Measurements from ENCODE around the gene ZNF317.

ZNF317 gene

GRCh38 chr19:9165261-9165660 lies 25.1 kb downstream of the ZNF317 start:
- no peak for TF ChIP-seq CTCF (IDR thresholded peaks at IDR 0.05; ENCODE audit: low read depth, low read length, missing control alignments)
- no peak overlapping the region for H3K4me3 ChIP-seq (replicated peaks; ENCODE audit: low read depth, low read length)
- no peak for DNase-seq (ENCODE audit: extremely low read depth, low read depth)

DNA sequence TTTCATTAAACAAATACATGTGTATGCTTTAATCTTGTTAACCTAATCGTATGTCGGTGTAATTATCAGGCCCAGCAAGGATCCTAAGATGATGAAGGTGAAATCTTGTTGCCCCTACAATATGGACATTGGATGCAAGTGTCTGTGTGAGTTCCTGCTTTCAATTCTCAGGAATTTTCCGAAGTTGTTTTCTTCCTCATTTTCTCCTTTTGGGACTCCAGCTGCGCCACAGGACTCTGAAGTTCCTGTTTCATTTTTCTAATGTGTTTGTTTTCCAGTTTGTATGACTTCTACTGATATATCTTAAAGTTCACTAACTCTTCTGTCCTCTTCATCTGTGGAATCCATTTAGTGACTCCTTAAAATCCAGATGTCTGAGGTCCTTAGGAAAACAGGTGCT lies 26.6 kb downstream of the ZNF317 start:
- DNase-seq (ENCODE audit: extremely low read depth, low read depth), result no peak
- TF ChIP-seq CTCF (IDR thresholded peaks at IDR 0.05; ENCODE audit: low read depth, low read length, missing control alignments), result no peak

DNA sequence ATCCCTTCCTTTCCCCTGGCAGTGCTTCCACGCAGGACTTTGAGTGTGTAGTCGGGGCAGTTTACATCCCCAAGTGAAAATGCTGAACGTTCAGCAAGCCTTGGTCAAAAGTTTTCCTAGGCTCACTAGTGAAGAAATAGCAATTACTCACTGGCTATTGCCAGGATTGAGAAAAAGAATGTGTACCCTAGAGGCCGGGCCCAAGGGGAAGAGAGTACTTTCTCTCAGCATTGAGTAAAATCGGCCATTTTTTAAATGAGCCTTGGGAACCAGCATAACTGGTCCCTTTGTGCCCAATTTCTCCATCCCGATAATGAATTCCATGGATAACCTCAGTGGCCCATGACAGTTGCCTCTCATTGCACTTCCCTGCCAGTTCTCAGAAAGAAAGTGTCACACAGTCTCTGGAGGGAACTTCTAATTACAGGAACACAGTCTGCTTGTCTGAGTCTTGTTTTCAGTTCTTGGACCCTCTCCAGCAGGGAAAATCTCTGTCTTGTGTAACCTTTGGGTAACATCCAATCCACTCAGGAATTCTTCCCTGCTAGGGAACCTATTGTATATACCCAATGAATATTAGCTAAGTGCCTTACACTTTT lies 31.3 kb downstream of the ZNF317 start:
- no peak for TF ChIP-seq CTCF (IDR thresholded peaks at IDR 0.05; ENCODE audit: low read depth, low read length, missing control alignments)
- no peak for DNase-seq (ENCODE audit: extremely low read depth, low read depth)
- no peak overlapping the region for H3K4me3 ChIP-seq (replicated peaks; ENCODE audit: low read depth, low read length)

More for the DNA sequence above, 26.6 kb downstream of the ZNF317 start:
- H3K4me3 ChIP-seq (replicated peaks; ENCODE audit: low read depth, low read length), result no peak overlapping the region

DNA sequence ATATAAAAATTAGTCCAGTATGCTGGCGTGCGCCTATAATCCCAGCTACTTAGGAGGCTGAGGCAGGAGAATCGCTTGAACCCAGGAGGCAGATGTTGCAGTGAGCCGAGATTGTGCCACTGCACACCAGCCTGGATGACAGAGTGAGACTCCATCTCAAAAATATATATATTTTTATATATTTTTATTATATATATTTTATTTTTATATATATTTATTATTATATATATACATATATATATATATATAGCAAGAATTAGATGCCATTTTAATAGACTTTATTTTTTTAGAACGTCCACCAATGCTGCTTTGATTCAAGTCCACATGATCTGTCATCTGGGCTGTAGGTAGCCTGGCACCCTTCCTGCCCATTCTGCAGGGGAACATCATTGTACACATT lies 35.1 kb downstream of the ZNF317 start:
- TF ChIP-seq CTCF (IDR thresholded peaks at IDR 0.05; ENCODE audit: low read depth, low read length, missing control alignments), result no peak
- no peak for DNase-seq (ENCODE audit: extremely low read depth, low read depth)
- H3K4me3 ChIP-seq (replicated peaks; ENCODE audit: low read depth, low read length), result no peak overlapping the region

GRCh38 chr19:9178901-9179300 lies 38.7 kb downstream of the ZNF317 start, which contains the start of gene OR7D2:
OR7D2 (plus strand) TSS chr19:9178979; CDS start chr19:9185782, 6,803 bp downstream.
- no peak within 1 kb of the TSS for H3K4me3 ChIP-seq (replicated peaks; ENCODE audit: low read depth, low read length)
- TF ChIP-seq CTCF (IDR thresholded peaks at IDR 0.05; ENCODE audit: low read depth, low read length, missing control alignments), result no peak
- no peak for DNase-seq (ENCODE audit: extremely low read depth, low read depth)

GRCh38 chr19:9183000-9183399 lies 42.8 kb downstream of the ZNF317 start:
- H3K4me3 ChIP-seq (replicated peaks; ENCODE audit: low read depth, low read length), result no peak overlapping the region
- no peak for TF ChIP-seq CTCF (IDR thresholded peaks at IDR 0.05; ENCODE audit: low read depth, low read length, missing control alignments)
- no peak for DNase-seq (ENCODE audit: extremely low read depth, low read depth)

GRCh38 chr19:9187191-9187590 lies 47.0 kb downstream of the ZNF317 start:
- TF ChIP-seq CTCF (IDR thresholded peaks at IDR 0.05; ENCODE audit: low read depth, low read length, missing control alignments), result no peak
- no peak overlapping the region for H3K4me3 ChIP-seq (replicated peaks; ENCODE audit: low read depth, low read length)
- DNase-seq (ENCODE audit: extremely low read depth, low read depth), result no peak
